ENCODE measurements around the gene CSNK2A2. TPM values are rescaled to one million over a fixed set of nuclear protein-coding genes. Genes with fewer than 3 reads are reported as not detected.
A peak's percentile ranks its signal among the peaks of the same experiment; 100 is the strongest.

CSNK2A2 gene
- total and polyA plus RNA-seq, 10 of the 15 experiments (the other 5 are each of a cell fraction or from before 2014, with no cell fraction given): 17.4 to 79.1 (median 29.4) TPM

DNA sequence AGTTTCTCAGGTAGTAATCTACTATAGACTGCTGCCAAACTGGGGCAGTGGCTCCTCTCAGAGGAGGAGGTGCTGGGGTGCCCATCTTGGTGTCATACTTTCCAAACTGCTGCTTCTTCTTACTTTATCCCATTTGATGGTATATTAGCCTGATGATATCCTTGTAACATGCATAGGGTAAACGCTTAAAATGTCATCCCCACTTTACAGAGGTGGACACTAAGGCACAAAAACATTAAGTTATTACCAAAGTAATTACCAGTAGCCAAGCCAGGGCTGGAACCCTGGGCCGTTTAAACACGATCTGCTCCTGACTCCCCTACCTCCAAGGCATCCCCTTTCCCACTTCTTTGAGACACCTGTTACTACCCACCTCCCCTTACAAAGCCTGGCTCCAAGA, 37.8 kb upstream of the CSNK2A2 start:
- no TSS peak for BruUV-seq (replicated peaks)
- WGBS (ENCODE audit: insufficient coverage, insufficient replicate concordance, low lambda C conversion rate, missing lambda C conversion rate): 67% methylated on average over 3 of the region's 3 CpGs
- H2AFZ ChIP-seq (ENCODE audit: control insufficient read depth, low read depth, low read length): peak overlapping the region; percentile 96
- H3K4me2 ChIP-seq (ENCODE audit: control insufficient read depth, insufficient read depth): peak overlapping the region; percentile 94
- TF ChIP-seq, protein P1, sequence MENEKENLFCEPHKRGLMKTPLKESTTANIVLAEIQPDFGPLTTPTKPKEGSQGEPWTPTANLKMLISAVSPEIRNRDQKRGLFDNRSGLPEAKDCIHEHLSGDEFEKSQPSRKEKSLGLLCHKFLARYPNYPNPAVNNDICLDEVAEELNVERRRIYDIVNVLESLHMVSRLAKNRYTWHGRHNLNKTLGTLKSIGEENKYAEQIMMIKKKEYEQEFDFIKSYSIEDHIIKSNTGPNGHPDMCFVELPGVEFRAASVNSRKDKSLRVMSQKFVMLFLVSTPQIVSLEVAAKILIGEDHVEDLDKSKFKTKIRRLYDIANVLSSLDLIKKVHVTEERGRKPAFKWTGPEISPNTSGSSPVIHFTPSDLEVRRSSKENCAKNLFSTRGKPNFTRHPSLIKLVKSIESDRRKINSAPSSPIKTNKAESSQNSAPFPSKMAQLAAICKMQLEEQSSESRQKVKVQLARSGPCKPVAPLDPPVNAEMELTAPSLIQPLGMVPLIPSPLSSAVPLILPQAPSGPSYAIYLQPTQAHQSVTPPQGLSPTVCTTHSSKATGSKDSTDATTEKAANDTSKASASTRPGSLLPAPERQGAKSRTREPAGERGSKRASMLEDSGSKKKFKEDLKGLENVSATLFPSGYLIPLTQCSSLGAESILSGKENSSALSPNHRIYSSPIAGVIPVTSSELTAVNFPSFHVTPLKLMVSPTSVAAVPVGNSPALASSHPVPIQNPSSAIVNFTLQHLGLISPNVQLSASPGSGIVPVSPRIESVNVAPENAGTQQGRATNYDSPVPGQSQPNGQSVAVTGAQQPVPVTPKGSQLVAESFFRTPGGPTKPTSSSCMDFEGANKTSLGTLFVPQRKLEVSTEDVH (IDR thresholded peaks at IDR 0.05; ENCODE audit: low read depth, partially characterized antibody): no peak
- no peak for TF ChIP-seq TCF3 (IDR thresholded peaks at IDR 0.05; ENCODE audit: borderline replicate concordance, insufficient read depth, low read depth, low read length)
- H3K9me3 ChIP-seq (replicated peaks; ENCODE audit: control insufficient read depth, insufficient read depth, low read length): no peaks in the 10 kb centered on the region
- no peak for DNase-seq (ENCODE audit: low read depth, low spot score)
- no peak overlapping the region; the same call in 1 of the 2 replicates for H3K9ac ChIP-seq (ENCODE audit: control insufficient read depth, insufficient read depth, low read length)
- no peak for ATAC-seq
- ChIA-PET POLR2A (interaction anchor here (0.9 kb wide), 1 partner anchor 42 kb away, joined by 3 read pairs; no protein-coding TSS in a partner anchor), CTCF (no interaction called here), RAD21 (ENCODE audit: unreplicated experiment) (no interaction called here), SMC1A (ENCODE audit: uncharacterized antibody, unreplicated experiment) (interaction anchor here (1.0 to 1.1 kb wide), 2 partner anchors 10 to 42 kb away, joined by 3 read pairs; no protein-coding TSS in a partner anchor)
- peak overlapping the region; percentile 67; the same call in 1 of the 2 replicates for H3K4me3 ChIP-seq
- FAIRE-seq: no peak
- no peaks in the 10 kb centered on the region for H3K36me3 ChIP-seq (ENCODE audit: control insufficient read depth in 2 of 2, insufficient read depth in 2 of 2, low read length in 1 of 2)
- H3K4me1 ChIP-seq (ENCODE audit: control insufficient read depth, insufficient read depth, low read length): peaks cover 6% of the 10 kb centered on the region
- no peak overlapping the region for H3K27ac ChIP-seq (ENCODE audit: control insufficient read depth, insufficient read depth)
- in situ Hi-C loops (cut with MboI) (no loop called here), intact Hi-C loops (cut with micrococcal nuclease; ENCODE audit: unreplicated experiment) (no loop called here)
- H3K27me3 ChIP-seq (replicated peaks in 1 of 2; ENCODE audit: control insufficient read depth in 2 of 2, insufficient read depth in 2 of 2, low read length in 1 of 2): no peaks in the 10 kb centered on the region
- H3K79me2 ChIP-seq (ENCODE audit: control insufficient read depth, insufficient read depth, low read length): no peaks in the 10 kb centered on the region
- no peaks in the 10 kb centered on the region for H4K20me1 ChIP-seq (ENCODE audit: control insufficient read depth, insufficient read depth)

All from GM12878 (cell line).